Activated CD8-positive, alpha-beta memory T cell treated with anti-CD3 and anti-CD28 coated beads, Interleukin-2, amount 50 U/mL, for 48 hours (primary cell): ENCODE results near the gene SPATA45.

ENCODE experiments used
- DNase-seq: peaks from one replicate; pipeline ENCODE4 v3.0.0-alpha.2; 2020

Gene SPATA45

GRCh38 chr1:212827831-212828278 is 19.6 kb downstream of the SPATA45 start:
- no peak for DNase-seq

- no peak for DNase-seq
Observed at GRCh38 chr1:212827171-212827776, 20.2 kb downstream of the SPATA45 start.

- no peak for DNase-seq
Observed at GRCh38 chr1:212825798-212826452, 21.5 kb downstream of the SPATA45 start.

- DNase-seq, result no peak
Observed at GRCh38 chr1:212824201-212824600, 23.2 kb downstream of the SPATA45 start.

GRCh38 chr1:212822956-212823355 is 24.5 kb downstream of the SPATA45 start:
- no peak for DNase-seq

- DNase-seq, result no peak
Observed at GRCh38 chr1:212820969-212821368, 26.5 kb downstream of the SPATA45 start.

GRCh38 chr1:212819726-212820125 is 27.7 kb downstream of the SPATA45 start:
- DNase-seq, result no peak

- no peak for DNase-seq
Observed at GRCh38 chr1:212816567-212817278, 30.7 kb downstream of the SPATA45 start.

- no peak for DNase-seq
Observed at GRCh38 chr1:212814537-212815334, 32.7 kb downstream of the SPATA45 start.

GRCh38 chr1:212805767-212806166 is 41.7 kb downstream of the SPATA45 start:
- DNase-seq, result no peak

GRCh38 chr1:212797681-212798080 is 49.8 kb downstream of the SPATA45 start:
- no peak for DNase-seq

- DNase-seq, result no peak
Observed at GRCh38 chr1:212794561-212795014, 52.9 kb downstream of the SPATA45 start.

- no peak for DNase-seq
Observed at GRCh38 chr1:212792396-212792908, 55.0 kb downstream of the SPATA45 start.

- DNase-seq, result peak; percentile 100
Observed at GRCh38 chr1:212791676-212792395, 55.6 kb downstream of the SPATA45 start, which contains the start of the genes NSL1 and TATDN3. NSL1 (minus strand) TSS chr1:212791777; CDS start chr1:212791763, 14 bp downstream. TATDN3 (plus strand) TSS chr1:212791894; CDS start chr1:212791922, 28 bp downstream.

- DNase-seq, result no peak
Observed at GRCh38 chr1:212791261-212791675, 56.2 kb downstream of the SPATA45 start.

GRCh38 chr1:212785871-212786270 is 61.6 kb downstream of the SPATA45 start:
- DNase-seq, result no peak

- no peak for DNase-seq
Observed at GRCh38 chr1:212783976-212784375, 63.5 kb downstream of the SPATA45 start.

GRCh38 chr1:212782422-212783154 is 64.9 kb downstream of the SPATA45 start:
- no peak for DNase-seq

GRCh38 chr1:212781225-212781624 is 66.2 kb downstream of the SPATA45 start:
- DNase-seq, result no peak

- DNase-seq, result no peak
Observed at GRCh38 chr1:212780759-212781158, 66.7 kb downstream of the SPATA45 start.
